Esophagus muscularis mucosa (tissue), 4 donors: ENCODE results near the gene DNAJA2. TPM values are rescaled to one million over a fixed set of nuclear protein-coding genes. Genes with fewer than 3 reads are reported as not detected.

ENCODE experiments used
- DNase-seq: peaks from one replicate; pipeline ENCODE4 v3.0.0-alpha.2; 2017; ENCODE audit errors: extremely low spot score
- H3K27ac ChIP-seq, 4 donors: fragments of 200-600 bp; sonication (generic); replicated peaks in 1 of 4; 1 replicate in 3 of 4; 2 replicates in 1 of 4; pipeline ENCODE4 v1.5.1; 2016 to 2019; ENCODE audit warnings: mild to moderate bottlenecking in 1 of 4
- H3K27me3 ChIP-seq, 4 donors: fragments of 200-600 bp; sonication (generic); one replicate each; pipeline versions ENCODE4 v1.5.1 to v1.6.0; 2016 to 2019
- H3K36me3 ChIP-seq, 4 donors: fragments of 200-600 bp; sonication (generic); one replicate each; pipeline ENCODE4 v1.5.1; 2016 to 2019
- H3K4me1 ChIP-seq, 4 donors: fragments of 200-600 bp; sonication (generic); one replicate each; pipeline ENCODE4 v1.5.1; 2016 to 2019
- H3K4me3 ChIP-seq, 4 donors: fragments of 200-600 bp; sonication (generic); 1 replicate in 2 of 4; 2 replicates in 2 of 4; pipeline ENCODE4 v1.5.1; 2016 to 2019; ENCODE audit warnings: mild to moderate bottlenecking in 4 of 4, moderate library complexity in 1 of 4
- H3K9me3 ChIP-seq, 4 donors: fragments of 200-600 bp; sonication (generic); 1 replicate in 3 of 4; 2 replicates in 1 of 4; pipeline ENCODE4 v1.5.1; 2016 to 2019
- CTCF ChIP-seq, 3 experiments: fragments of 200-600 bp in 2 of 3; fragments of 450-650 bp in 1 of 3; sonication (generic) in 2 of 3; IDR thresholded peaks; one replicate each; pipeline ENCODE4 v1.5.1; 2017 to 2019; ENCODE audit warnings: antibody characterized with exemption in 3 of 3, mild to moderate bottlenecking in 2 of 3, moderate library complexity in 1 of 3
- EP300 ChIP-seq: sonication (generic); formaldehyde crosslinking; IDR thresholded peaks from one replicate; pipeline ENCODE4 v1.6.1; 2017; ENCODE audit warnings: antibody characterized with exemption
- POLR2A ChIP-seq: fragments of 450-650 bp; IDR thresholded peaks from one replicate; pipeline ENCODE4 v1.6.1; 2017; ENCODE audit warnings: antibody characterized with exemption, moderate library complexity, mild to moderate bottlenecking, low read depth
- POLR2AphosphoS5 ChIP-seq, 2 donors: sonication (generic); formaldehyde crosslinking; IDR thresholded peaks; one replicate each; pipeline ENCODE4 v1.6.1; 2017; ENCODE audit warnings: antibody characterized with exemption in 2 of 2
- WGBS: methylation state at CpG from one replicate; pipeline ENCODE4 v1.1.5; 2018; 5-methylcytosine and 5-hydroxymethylcytosine counted together
- intact Hi-C: fragments of 100-400 bp; cut with DNase I; formaldehyde crosslinking; loops from one replicate; pipeline ENCODE4 v1.15.1; 2023
- total RNA-seq, 4 donors: library from RNA; depleted of rRNA; stranded (reverse); fragments of >200 nt; gene quantifications; one replicate each; pipeline versions ENCODE4 v1.1.0 to v1.2.1, GENCODE V29; 2016

Gene DNAJA2
- total RNA-seq, 4 donors from 2014 or later = 48.4 to 68.2 (median 56.0) TPM

- Histone ChIP-seq H3K36me3 (no peaks in the 10 kb centered on the region), H3K27ac (no peak overlapping the region), H3K27me3 (no peaks in the 10 kb centered on the region), H3K9me3 (no peaks in the 10 kb centered on the region), H3K4me3 (no peak overlapping the region), H3K4me1 (no peaks in the 10 kb centered on the region)
- DNase-seq = no peak
- intact Hi-C loops = no loop called here
- TF ChIP-seq CTCF (IDR thresholded peaks at IDR 0.05) (no peak), EP300 (no peak), POLR2A (no peak), POLR2AphosphoS5 (IDR thresholded peaks at IDR 0.05) (no peak)
- 100% methylated on average over 3 of the region's 3 CpGs for WGBS
Measured at GRCh38 chr16:46997844-46998243, 24.4 kb upstream of the DNAJA2 start.

- 89% methylated on average over 2 of the region's 2 CpGs for WGBS
- H3K27ac ChIP-seq = no peak overlapping the region
- no peaks in the 10 kb centered on the region for H3K27me3 ChIP-seq
- H3K9me3 ChIP-seq = no peaks in the 10 kb centered on the region
- no peaks in the 10 kb centered on the region for H3K4me1 ChIP-seq
- DNase-seq = no peak
- intact Hi-C loops = no loop called here
- H3K36me3 ChIP-seq = no peaks in the 10 kb centered on the region
- H3K4me3 ChIP-seq = no peak overlapping the region
- no peak for TF ChIP-seq EP300
Measured at GRCh38 chr16:46996952-46997458, 23.5 kb upstream of the DNAJA2 start.

GRCh38 chr16:46996391-46996790 lies 22.9 kb upstream of the DNAJA2 start:
- Histone ChIP-seq H3K4me3 (no peak overlapping the region), H3K9me3 (no peaks in the 10 kb centered on the region), H3K36me3 (no peaks in the 10 kb centered on the region), H3K27ac (no peak overlapping the region), H3K27me3 (no peaks in the 10 kb centered on the region), H3K4me1 (no peaks in the 10 kb centered on the region)
- no peak for DNase-seq
- TF ChIP-seq EP300 (no peak), POLR2A (no peak), CTCF (IDR thresholded peaks at IDR 0.05) (no peak), POLR2AphosphoS5 (IDR thresholded peaks at IDR 0.05) (no peak)
- WGBS = 79% methylated on average over 1 of the region's 1 CpG
- intact Hi-C loops = no loop called here

- intact Hi-C loops = no loop called here
- Histone ChIP-seq H3K4me3 (no peak overlapping the region), H3K4me1 (no peaks in the 10 kb centered on the region), H3K27me3 (peaks cover 0 to 4% (median 0%) of the 10 kb centered on the region in 4 donors), H3K36me3 (no peaks in the 10 kb centered on the region), H3K9me3 (no peaks in the 10 kb centered on the region), H3K27ac (no peak overlapping the region)
- TF ChIP-seq CTCF (IDR thresholded peaks at IDR 0.05) (no peak), POLR2A (no peak), POLR2AphosphoS5 (IDR thresholded peaks at IDR 0.05) (no peak), EP300 (no peak)
- 94% methylated on average over 10 of the region's 16 CpGs for WGBS
- DNase-seq = no peak
Measured at GRCh38 chr16:46991729-46992704, 18.5 kb upstream of the DNAJA2 start.

- intact Hi-C loops = no loop called here
- Histone ChIP-seq H3K4me1 (no peaks in the 10 kb centered on the region), H3K27ac (no peak overlapping the region), H3K27me3 (peaks cover 0 to 4% (median 0%) of the 10 kb centered on the region in 4 donors), H3K9me3 (no peaks in the 10 kb centered on the region), H3K36me3 (no peaks in the 10 kb centered on the region), H3K4me3 (no peak overlapping the region)
- DNase-seq = no peak
- TF ChIP-seq POLR2A (no peak), POLR2AphosphoS5 (IDR thresholded peaks at IDR 0.05) (no peak), CTCF (IDR thresholded peaks at IDR 0.05) (no peak), EP300 (no peak)
- WGBS = 63% methylated on average over 3 of the region's 3 CpGs
Measured at GRCh38 chr16:46986896-46987295, 13.4 kb upstream of the DNAJA2 start.
